HepG2 (cell line): Measurements from ENCODE around the gene RNF114. TPM values are rescaled to one million over a fixed set of nuclear protein-coding genes. Genes with fewer than 3 reads are reported as not detected.
A peak's percentile ranks its signal among the peaks of the same experiment; 100 is the strongest.

Experiments used
- GTF2F1 ChIP-seq: fragments of 150-350 bp; IDR thresholded peaks from 2 replicates; pipeline ENCODE4 v1.6.1; 2014; ENCODE audit warnings: low read length
- KAT7 ChIP-seq: IDR thresholded peaks from 2 replicates; pipeline ENCODE4 v1.6.1; 2018; ENCODE audit warnings: borderline replicate concordance, missing compliant biosample characterization
- MEF2D ChIP-seq: sonication (generic); formaldehyde crosslinking; IDR thresholded peaks from 2 replicates; pipeline ENCODE4 v1.5.1; 2020; ENCODE audit warnings: mild to moderate bottlenecking, missing genetic modification reagents
- PAWR ChIP-seq: sonication (generic); formaldehyde crosslinking; IDR thresholded peaks from 2 replicates; pipeline ENCODE4 v1.4.0; 2020; ENCODE audit warnings: missing genetic modification reagents, mild to moderate bottlenecking, borderline replicate concordance
- PCBP1 ChIP-seq: fragments of 200-400 bp; formaldehyde crosslinking; IDR thresholded peaks from 2 replicates; pipeline ENCODE4 v1.6.1; 2017; ENCODE audit warnings: mild to moderate bottlenecking, low read depth, low read length, borderline replicate concordance
- SIN3B ChIP-seq: fragments of 150-350 bp; IDR thresholded peaks from 2 replicates; pipeline ENCODE4 v1.6.1; 2014; ENCODE audit warnings: low read length
- TBX3 ChIP-seq: fragments of 450-650 bp; IDR thresholded peaks from 2 replicates; pipeline ENCODE4 v1.6.1; 2017; ENCODE audit warnings: antibody characterized with exemption, mild to moderate bottlenecking, inconsistent platforms, borderline replicate concordance
- ZBTB26 ChIP-seq: IDR thresholded peaks from 2 replicates; pipeline ENCODE4 v1.6.1; 2016; ENCODE audit warnings: missing compliant biosample characterization, missing genetic modification reagents, borderline replicate concordance
- ZKSCAN1 ChIP-seq: fragments of 150-350 bp; IDR thresholded peaks from 2 replicates; pipeline ENCODE4 v1.6.1; 2014; ENCODE audit warnings: low read length
- ZNF264 ChIP-seq: sonication (generic); formaldehyde crosslinking; IDR thresholded peaks from 2 replicates; pipeline ENCODE4 v1.4.0; 2020; ENCODE audit warnings: missing genetic modification reagents
- ZNF574 ChIP-seq: sonication (generic); formaldehyde crosslinking; IDR thresholded peaks from 2 replicates; pipeline ENCODE4 v1.4.0; 2020; ENCODE audit warnings: missing genetic modification reagents
- ZNF607 ChIP-seq: sonication (generic); formaldehyde crosslinking; IDR thresholded peaks from 2 replicates; pipeline ENCODE4 v1.5.1; 2020; ENCODE audit warnings: missing genetic modification reagents, mild to moderate bottlenecking, borderline replicate concordance
- ZNF687 ChIP-seq: sonication (generic); formaldehyde crosslinking; IDR thresholded peaks from 2 replicates; pipeline ENCODE4 v1.5.1; 2020; ENCODE audit warnings: mild to moderate bottlenecking, missing genetic modification reagents, moderate library complexity
- ZNF75D ChIP-seq: sonication (generic); formaldehyde crosslinking; IDR thresholded peaks from 2 replicates; pipeline ENCODE4 v1.8.1; 2023; ENCODE audit warnings: missing genetic modification reagents, mild to moderate bottlenecking, borderline replicate concordance
- polyA plus RNA-seq, 8 experiments: library from polyadenylated mRNA; depleted of rRNA in 3 of 8; stranded (reverse) in 7 of 8; unstranded in 1 of 8; fragments of >200 nt; fragmentation: Illumina TruSeq in 4 of 8; extraction: Trizol in 4 of 8; gene quantifications; 2 replicates each; pipeline versions ENCODE4 v1.2.1 to v1.2.3, GENCODE V29; 2011 to 2016; ENCODE audit warnings: low read depth in 4 of 8, missing spikeins in 1 of 8, mixed read lengths in 1 of 8; ENCODE audit not compliant: insufficient read depth in 1 of 8
- total RNA-seq, 5 experiments: library from RNA; depleted of rRNA; stranded (reverse); fragments of >200 nt; fragmentation: Illumina TruSeq; extraction: Trizol; gene quantifications; 2 replicates each; pipeline ENCODE4 v1.2.3, GENCODE V29; 2016; ENCODE audit warnings: low read depth in 1 of 5
- TF ChIP-seq, protein P1 (sequence below): sonication (generic); formaldehyde crosslinking; IDR thresholded peaks from 2 replicates; pipeline ENCODE4 v1.8.1; 2023; ENCODE audit warnings: missing genetic modification reagents, inconsistent platforms, borderline replicate concordance
- TF ChIP-seq, protein P2 (sequence below): sonication (generic); formaldehyde crosslinking; IDR thresholded peaks from 2 replicates; pipeline ENCODE4 v1.5.1; 2020; ENCODE audit warnings: missing genetic modification reagents, mild to moderate bottlenecking, borderline replicate concordance

The RNF114 gene
- total and polyA plus RNA-seq, 2 of the 13 experiments (the other 11 are each of a cell fraction or from before 2014, with no cell fraction given): 119 to 126 TPM

GRCh38 chr20:49928411-49929141 lies 7.6 kb upstream of the RNF114 start (continued):
- TF ChIP-seq ZNF687 (CRISPR knock-in tag) (peak; percentile 36; the same call in 1 of the 2 replicates), SIN3B (no peak), ZNF607 (CRISPR knock-in tag) (peak; percentile 70; the same call in 1 of the 2 replicates), MEF2D (CRISPR knock-in tag) (no peak; the same call in 1 of the 2 replicates), GTF2F1 (no peak), PAWR (CRISPR knock-in tag) (no peak), TBX3 (no peak), ZNF75D (CRISPR knock-in tag) (no peak), ZNF264 (CRISPR knock-in tag) (no peak), PCBP1 (no peak), ZBTB26 (CRISPR knock-in tag) (no peak), ZKSCAN1 (0 out of 2 replicates have a peak, but pooled peaks have one; percentile 18), KAT7 (CRISPR knock-in tag) (peak; percentile 48; the same call in 1 of the 2 replicates), ZNF574 (CRISPR knock-in tag) (peak; percentile 55; the same call in 1 of the 2 replicates)
- TF ChIP-seq, protein P1, sequence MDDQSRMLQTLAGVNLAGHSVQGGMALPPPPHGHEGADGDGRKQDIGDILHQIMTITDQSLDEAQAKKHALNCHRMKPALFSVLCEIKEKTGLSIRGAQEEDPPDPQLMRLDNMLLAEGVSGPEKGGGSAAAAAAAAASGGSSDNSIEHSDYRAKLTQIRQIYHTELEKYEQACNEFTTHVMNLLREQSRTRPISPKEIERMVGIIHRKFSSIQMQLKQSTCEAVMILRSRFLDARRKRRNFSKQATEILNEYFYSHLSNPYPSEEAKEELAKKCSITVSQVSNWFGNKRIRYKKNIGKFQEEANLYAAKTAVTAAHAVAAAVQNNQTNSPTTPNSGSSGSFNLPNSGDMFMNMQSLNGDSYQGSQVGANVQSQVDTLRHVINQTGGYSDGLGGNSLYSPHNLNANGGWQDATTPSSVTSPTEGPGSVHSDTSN: no peak
- TF ChIP-seq, protein P2, sequence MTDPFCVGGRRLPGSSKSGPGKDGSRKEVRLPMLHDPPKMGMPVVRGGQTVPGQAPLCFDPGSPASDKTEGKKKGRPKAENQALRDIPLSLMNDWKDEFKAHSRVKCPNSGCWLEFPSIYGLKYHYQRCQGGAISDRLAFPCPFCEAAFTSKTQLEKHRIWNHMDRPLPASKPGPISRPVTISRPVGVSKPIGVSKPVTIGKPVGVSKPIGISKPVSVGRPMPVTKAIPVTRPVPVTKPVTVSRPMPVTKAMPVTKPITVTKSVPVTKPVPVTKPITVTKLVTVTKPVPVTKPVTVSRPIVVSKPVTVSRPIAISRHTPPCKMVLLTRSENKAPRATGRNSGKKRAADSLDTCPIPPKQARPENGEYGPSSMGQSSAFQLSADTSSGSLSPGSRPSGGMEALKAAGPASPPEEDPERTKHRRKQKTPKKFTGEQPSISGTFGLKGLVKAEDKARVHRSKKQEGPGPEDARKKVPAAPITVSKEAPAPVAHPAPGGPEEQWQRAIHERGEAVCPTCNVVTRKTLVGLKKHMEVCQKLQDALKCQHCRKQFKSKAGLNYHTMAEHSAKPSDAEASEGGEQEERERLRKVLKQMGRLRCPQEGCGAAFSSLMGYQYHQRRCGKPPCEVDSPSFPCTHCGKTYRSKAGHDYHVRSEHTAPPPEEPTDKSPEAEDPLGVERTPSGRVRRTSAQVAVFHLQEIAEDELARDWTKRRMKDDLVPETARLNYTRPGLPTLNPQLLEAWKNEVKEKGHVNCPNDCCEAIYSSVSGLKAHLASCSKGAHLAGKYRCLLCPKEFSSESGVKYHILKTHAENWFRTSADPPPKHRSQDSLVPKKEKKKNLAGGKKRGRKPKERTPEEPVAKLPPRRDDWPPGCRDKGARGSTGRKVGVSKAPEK (CRISPR knock-in tag): 0 out of 2 replicates have a peak, but pooled peaks have one; percentile 30
